Measurements from ENCODE around the gene CRYGS.

DNA sequence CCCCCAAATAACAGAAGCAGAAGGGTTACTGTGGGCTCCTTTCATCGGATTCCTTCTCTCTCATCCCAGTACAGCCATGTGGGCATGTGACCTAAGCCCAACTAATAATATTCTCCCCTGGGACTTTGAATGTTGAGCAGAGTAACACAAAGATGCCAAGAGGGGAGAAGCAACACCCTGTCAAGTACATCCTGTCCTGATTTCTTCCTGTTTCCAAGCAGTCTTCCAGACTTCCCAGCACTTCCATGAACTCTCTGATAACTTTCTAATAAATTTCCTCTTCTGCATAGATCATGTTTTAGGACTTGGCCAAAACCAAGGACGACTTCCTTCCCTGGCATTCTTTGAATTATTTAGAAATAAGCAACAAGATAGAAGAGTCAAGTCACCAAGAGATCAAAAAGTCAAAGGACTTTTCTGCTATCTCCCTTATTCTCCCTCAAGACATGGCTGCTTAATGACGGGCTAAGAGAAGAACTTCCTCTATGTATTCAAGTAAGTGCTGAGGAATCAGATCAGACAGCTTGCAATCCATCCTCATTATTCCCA is 37.9 kb downstream of the CRYGS start:
- no peak for TF ChIP-seq POLR2A (IDR thresholded peaks at IDR 0.05; ENCODE audit: low read depth, low read length)
- no peak for TF ChIP-seq POLR2AphosphoS5 (IDR thresholded peaks at IDR 0.05; ENCODE audit: low read depth, low read length)
- no peak for TF ChIP-seq TAF1 (IDR thresholded peaks at IDR 0.05; ENCODE audit: low read depth, low read length)
- no peak for TF ChIP-seq SPI1 (IDR thresholded peaks at IDR 0.05; ENCODE audit: low read depth, low read length)
- no peak for TF ChIP-seq POU2F2 (IDR thresholded peaks at IDR 0.05; ENCODE audit: low read depth, low read length)
- TF ChIP-seq PAX5 (IDR thresholded peaks at IDR 0.05; ENCODE audit: insufficient read depth, low read length, severe bottlenecking), result no peak

All from GM12891 (cell line).